ENCODE data around the gene TNFRSF18.
"Not testable (repeated sequence)": the region's sequence is repeated elsewhere in the genome, so short reads cannot be mapped to it uniquely, and the experiment has no call there.

TNFRSF18 gene

DNA sequence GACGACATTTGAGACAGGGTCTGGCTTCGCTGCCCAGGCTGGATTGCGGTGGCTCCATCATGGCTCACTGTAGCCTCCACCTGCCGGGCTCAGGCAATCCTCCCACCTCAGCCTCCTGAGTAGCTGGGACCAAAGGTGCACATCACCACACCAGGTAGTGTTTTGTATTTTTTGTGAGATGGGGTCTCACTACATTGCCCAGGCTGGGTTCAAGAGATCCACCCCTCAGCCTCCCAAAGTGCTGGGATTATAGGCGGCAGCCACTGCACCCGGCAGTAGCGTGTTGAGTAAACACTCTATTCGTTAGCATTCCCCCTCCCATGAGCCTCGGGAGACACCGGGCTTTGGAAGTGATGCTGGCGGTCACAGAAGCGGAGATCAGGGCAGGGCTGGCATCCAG is 46.9 kb upstream of the TNFRSF18 start:
- no peaks in the 10 kb centered on the region for H3K4me1 Mint-ChIP-seq
- H3K9me3 Mint-ChIP-seq = no peaks in the 10 kb centered on the region
- TF ChIP-seq, protein P1, sequence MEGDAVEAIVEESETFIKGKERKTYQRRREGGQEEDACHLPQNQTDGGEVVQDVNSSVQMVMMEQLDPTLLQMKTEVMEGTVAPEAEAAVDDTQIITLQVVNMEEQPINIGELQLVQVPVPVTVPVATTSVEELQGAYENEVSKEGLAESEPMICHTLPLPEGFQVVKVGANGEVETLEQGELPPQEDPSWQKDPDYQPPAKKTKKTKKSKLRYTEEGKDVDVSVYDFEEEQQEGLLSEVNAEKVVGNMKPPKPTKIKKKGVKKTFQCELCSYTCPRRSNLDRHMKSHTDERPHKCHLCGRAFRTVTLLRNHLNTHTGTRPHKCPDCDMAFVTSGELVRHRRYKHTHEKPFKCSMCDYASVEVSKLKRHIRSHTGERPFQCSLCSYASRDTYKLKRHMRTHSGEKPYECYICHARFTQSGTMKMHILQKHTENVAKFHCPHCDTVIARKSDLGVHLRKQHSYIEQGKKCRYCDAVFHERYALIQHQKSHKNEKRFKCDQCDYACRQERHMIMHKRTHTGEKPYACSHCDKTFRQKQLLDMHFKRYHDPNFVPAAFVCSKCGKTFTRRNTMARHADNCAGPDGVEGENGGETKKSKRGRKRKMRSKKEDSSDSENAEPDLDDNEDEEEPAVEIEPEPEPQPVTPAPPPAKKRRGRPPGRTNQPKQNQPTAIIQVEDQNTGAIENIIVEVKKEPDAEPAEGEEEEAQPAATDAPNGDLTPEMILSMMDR (IDR thresholded peaks at IDR 0.05; ENCODE audit: unreplicated experiment in 3 of 3) = no peak

DNA sequence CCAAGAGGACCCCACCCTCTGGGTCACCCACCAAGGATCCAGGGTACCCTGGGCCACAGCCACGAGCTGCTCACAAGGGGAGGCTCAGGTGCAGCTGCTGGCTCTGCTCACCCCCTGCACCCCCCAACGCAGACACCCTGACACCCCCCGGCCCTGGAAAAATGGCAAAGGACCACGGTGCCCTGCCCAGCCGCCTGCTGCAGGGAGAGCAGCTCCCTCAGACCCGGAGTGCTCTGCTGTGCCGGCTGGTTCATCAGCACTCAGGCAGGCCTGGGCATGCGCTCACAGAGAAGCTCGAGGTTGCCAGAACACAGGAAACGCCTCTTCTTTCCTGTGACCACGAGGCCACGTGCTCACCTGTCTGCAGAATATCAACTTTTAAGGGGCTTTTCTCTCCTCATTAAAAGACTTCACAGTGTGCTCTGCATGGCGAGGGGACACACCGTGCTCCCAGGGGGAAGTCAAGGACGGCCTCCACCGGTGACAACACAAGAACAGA is 44.4 kb upstream of the TNFRSF18 start:
- peaks cover 9% of the 10 kb centered on the region for H3K27me3 Mint-ChIP-seq (ENCODE audit: low read depth)
- TF ChIP-seq, protein P1 (IDR thresholded peaks at IDR 0.05; ENCODE audit: unreplicated experiment in 3 of 3) = no peak
- no peak overlapping the region for H3K4me3 Mint-ChIP-seq
- H3K9me3 Mint-ChIP-seq = no peaks in the 10 kb centered on the region
- no peaks in the 10 kb centered on the region for H3K4me1 Mint-ChIP-seq
- peaks cover 26% of the 10 kb centered on the region for H3K36me3 Mint-ChIP-seq (ENCODE audit: low read depth)
- H3K27ac Mint-ChIP-seq = no peak overlapping the region

More for the DNA sequence above, 46.9 kb upstream of the TNFRSF18 start:
- H3K4me3 Mint-ChIP-seq = no peak overlapping the region
- no peaks in the 10 kb centered on the region for H3K27me3 Mint-ChIP-seq (ENCODE audit: low read depth)
- no peak overlapping the region for H3K27ac Mint-ChIP-seq
- H3K36me3 Mint-ChIP-seq (ENCODE audit: low read depth) = peaks cover 36% of the 10 kb centered on the region

DNA sequence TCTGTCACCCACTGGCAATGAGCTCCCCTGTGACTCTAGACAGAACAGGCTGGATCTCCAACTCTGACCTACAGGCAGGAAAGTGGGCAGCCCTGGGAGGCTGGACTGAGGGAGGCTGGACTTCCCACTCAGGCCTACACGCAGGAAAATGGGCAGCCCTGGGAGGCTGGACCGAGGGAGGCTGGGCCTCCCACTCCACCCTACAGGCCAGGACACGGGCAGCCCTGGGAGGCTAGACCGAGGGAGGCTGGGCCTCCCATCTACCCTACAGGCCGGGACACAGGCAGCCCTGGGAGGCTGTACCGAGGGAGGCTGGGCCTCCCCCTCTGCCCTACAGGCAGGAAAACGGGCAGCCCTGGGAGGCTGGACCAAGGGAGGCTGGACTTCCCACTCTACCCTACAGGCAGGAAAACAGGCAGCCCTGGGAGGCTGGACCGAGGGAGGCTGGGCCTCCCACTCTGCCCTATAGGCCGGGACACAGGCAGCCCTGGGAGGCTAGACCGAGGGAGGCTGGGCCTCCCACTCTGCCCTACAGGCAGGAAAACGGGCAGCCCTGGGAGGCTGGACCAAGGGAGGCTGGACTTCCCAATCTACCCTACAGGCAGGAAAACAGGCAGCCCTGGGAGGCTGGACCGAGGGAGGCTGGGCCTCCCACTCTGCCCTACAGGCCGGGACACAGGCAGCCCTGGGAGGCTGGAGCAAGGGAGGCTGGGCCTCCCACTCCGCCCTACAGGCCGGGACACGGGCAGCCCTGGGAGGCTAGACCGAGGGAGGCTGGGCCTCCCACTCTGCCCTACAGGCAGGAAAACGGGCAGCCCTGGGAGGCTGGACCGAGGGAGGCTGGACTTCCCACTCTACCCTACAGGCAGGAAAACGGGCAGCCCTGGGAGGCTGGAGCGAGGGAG is 41.9 kb upstream of the TNFRSF18 start:
- H3K9me3 Mint-ChIP-seq; H3K4me1 Mint-ChIP-seq; H3K27me3 Mint-ChIP-seq (ENCODE audit: low read depth); H3K27ac Mint-ChIP-seq; H3K4me3 Mint-ChIP-seq: not testable (repeated sequence)
- H3K36me3 Mint-ChIP-seq (ENCODE audit: low read depth) = peaks cover 13% of the 10 kb centered on the region

DNA sequence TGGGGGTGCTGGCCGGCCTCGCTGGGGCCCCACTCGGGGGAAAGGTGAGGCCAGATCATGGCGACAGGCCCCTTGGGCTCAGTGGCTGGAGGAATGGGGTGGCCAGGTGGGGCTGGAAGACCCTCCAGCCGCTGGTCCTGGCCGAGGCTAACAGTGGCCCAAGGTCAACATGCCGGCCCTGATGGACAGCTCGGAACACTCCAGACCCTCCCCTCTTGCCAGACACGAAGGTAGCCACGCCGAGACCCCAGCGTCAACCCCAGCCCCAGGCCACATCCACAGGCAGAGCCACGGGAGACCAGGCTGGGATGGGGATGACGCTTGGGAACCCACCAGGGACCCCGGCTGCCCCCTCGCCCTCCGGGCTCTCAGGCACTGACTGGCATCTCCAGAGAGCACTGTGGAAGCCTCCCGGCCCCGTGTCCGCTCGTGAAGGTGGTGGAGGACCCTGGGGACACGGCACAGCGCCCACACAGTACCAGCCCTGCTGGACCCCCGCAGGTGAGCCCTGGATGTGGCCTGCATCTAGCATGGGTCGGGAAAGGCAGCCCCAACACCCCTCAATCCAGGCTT is 41.0 kb upstream of the TNFRSF18 start:
- H3K9me3 Mint-ChIP-seq = no peaks in the 10 kb centered on the region
- TF ChIP-seq, protein P1 (IDR thresholded peaks at IDR 0.05; ENCODE audit: unreplicated experiment in 3 of 3) = no peak
- peaks cover 9% of the 10 kb centered on the region for H3K27me3 Mint-ChIP-seq (ENCODE audit: low read depth)
- no peak overlapping the region for H3K4me3 Mint-ChIP-seq
- no peaks in the 10 kb centered on the region for H3K4me1 Mint-ChIP-seq
- peaks cover 5% of the 10 kb centered on the region for H3K36me3 Mint-ChIP-seq (ENCODE audit: low read depth)
- no peak overlapping the region for H3K27ac Mint-ChIP-seq

DNA sequence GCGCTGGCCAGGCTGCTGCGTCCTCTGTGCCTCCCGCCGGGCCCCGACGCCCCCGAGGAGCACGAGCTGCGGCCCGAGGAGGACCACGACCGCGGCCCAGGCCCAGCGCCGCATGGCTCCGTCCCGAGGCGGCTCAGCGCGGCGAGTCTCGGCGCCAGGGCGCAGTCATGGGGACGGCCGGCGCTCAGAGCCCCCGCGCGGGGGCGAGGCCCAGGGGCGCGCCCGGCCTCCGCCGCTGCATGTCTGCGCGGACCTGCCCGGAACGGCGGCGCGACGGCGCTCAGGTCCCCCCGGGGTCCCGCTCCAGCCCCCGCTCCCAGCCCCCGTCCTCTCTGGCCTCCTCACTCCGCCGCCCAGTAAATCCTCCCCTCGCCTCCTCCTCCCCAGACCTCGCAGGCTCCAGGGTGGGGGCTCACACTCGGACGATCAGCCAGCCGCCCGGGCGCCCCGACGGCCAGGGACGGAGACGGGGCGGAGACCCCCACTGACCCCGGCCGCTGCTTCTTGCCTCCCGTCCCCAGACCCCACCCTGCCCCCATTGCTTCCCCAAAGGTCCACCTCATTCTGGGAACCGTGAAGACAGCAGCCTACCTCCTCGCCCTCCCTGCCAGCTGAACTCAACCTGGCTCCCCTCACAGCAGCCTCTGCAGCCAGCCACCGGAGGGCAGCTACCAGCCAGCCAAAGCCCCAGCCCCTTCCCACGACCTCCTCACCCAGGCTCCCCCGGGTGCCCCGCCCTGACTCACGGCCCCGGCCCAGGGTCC is 40.4 kb upstream of the TNFRSF18 start, which contains the start of gene C1QTNF12:
C1QTNF12 (minus strand) TSS at position 146 of the 764 bp plus-strand sequence; CDS start at position 114, 32 bp downstream.
- Mint-ChIP-seq H3K9me3 (no peaks in the 10 kb centered on the region), H3K4me3 (no peak within 1 kb of the TSS), H3K36me3 (ENCODE audit: low read depth) (no peaks in the 10 kb centered on the region), H3K27me3 (ENCODE audit: low read depth) (peaks cover 9% of the 10 kb centered on the region), H3K27ac (no peak within 1 kb of the TSS), H3K4me1 (no peaks in the 10 kb centered on the region)
- TF ChIP-seq, protein P1 (IDR thresholded peaks at IDR 0.05; ENCODE audit: unreplicated experiment in 3 of 3) = no peak
